GM12878 (cell line): ENCODE measurements around the gene ZBTB21. TPM values are rescaled to one million over a fixed set of nuclear protein-coding genes. Genes with fewer than 3 reads are reported as not detected.

ENCODE experiments used
- ATF2 ChIP-seq: IDR thresholded peaks from 2 replicates; pipeline ENCODE4 v1.6.1; 2012; ENCODE audit warnings: low read length, inconsistent platforms
- CBFB ChIP-seq: IDR thresholded peaks from 2 replicates; pipeline ENCODE4 v1.6.1; 2016; ENCODE audit warnings: antibody characterized with exemption, low read depth
- ESRRA ChIP-seq: IDR thresholded peaks from 2 replicates; pipeline ENCODE4 v1.6.1; 2012; ENCODE audit warnings: mild to moderate bottlenecking, low read length, improper control_type of control experiment
- HCFC1 ChIP-seq: fragments of 150-350 bp; IDR thresholded peaks from 2 replicates; pipeline ENCODE4 v1.6.1; 2014; ENCODE audit warnings: low read length
- IKZF1 ChIP-seq: fragments of 450-650 bp; conservative IDR thresholded peaks from 2 replicates; pipeline ENCODE4 v1.6.1; 2017; ENCODE audit warnings: antibody characterized with exemption, mild to moderate bottlenecking
- MTA3 ChIP-seq: IDR thresholded peaks from 2 replicates; pipeline ENCODE4 v1.6.1; 2012; ENCODE audit warnings: low read length, inconsistent platforms, borderline replicate concordance
- NBN ChIP-seq: fragments of 450-650 bp; IDR thresholded peaks from 2 replicates; pipeline ENCODE4 v1.6.1; 2016
- NKRF ChIP-seq: fragments of 450-650 bp; conservative IDR thresholded peaks from 2 replicates; pipeline ENCODE4 v1.6.1; 2017; ENCODE audit warnings: mild to moderate bottlenecking, moderate library complexity
- PAX5 ChIP-seq: IDR thresholded peaks from 2 replicates; pipeline ENCODE4 v1.6.1; 2011; ENCODE audit warnings: low read depth, low read length, borderline replicate concordance
- POLR2AphosphoS2 ChIP-seq: IDR thresholded peaks from 2 replicates; pipeline ENCODE4 v1.6.1; 2011; ENCODE audit warnings: low read depth, mild to moderate bottlenecking, low read length, improper control_type of control experiment, moderate library complexity
- RB1 ChIP-seq: fragments of 450-650 bp; formaldehyde crosslinking; IDR thresholded peaks from 2 replicates; pipeline ENCODE4 v1.6.1; 2017; ENCODE audit warnings: mild to moderate bottlenecking, borderline replicate concordance
- RBBP5 ChIP-seq: fragments of 200-600 bp; sonication (generic); conservative IDR thresholded peaks from 2 replicates; pipeline ENCODE4 v1.6.1; 2016
- SIN3A ChIP-seq: IDR thresholded peaks from 2 replicates; pipeline ENCODE4 v1.6.1; 2012; ENCODE audit warnings: low read depth, low read length, improper control_type of control experiment
- SREBF1 ChIP-seq: IDR thresholded peaks from 2 replicates; pipeline ENCODE4 v1.6.1; 2012; ENCODE audit warnings: mild to moderate bottlenecking, low read length
- STAT1 ChIP-seq: fragments of 450-650 bp; conservative IDR thresholded peaks from 2 replicates; pipeline ENCODE4 v1.6.1; 2014; ENCODE audit warnings: antibody characterized with exemption, mild to moderate bottlenecking
- ZBTB40 ChIP-seq: fragments of 450-650 bp; IDR thresholded peaks from 2 replicates; pipeline ENCODE4 v1.6.1; 2016; ENCODE audit warnings: mild to moderate bottlenecking, moderate library complexity, borderline replicate concordance
- ZNF217 ChIP-seq: fragments of 450-650 bp; IDR thresholded peaks from 2 replicates; pipeline ENCODE4 v1.6.1; 2017; ENCODE audit warnings: antibody characterized with exemption, mild to moderate bottlenecking
- ZNF24 ChIP-seq: fragments of 450-650 bp; IDR thresholded peaks from 2 replicates; pipeline ENCODE4 v1.6.1; 2017; ENCODE audit warnings: antibody characterized with exemption, mild to moderate bottlenecking
- ZNF687 ChIP-seq: fragments of 450-650 bp; IDR thresholded peaks from 2 replicates; pipeline ENCODE4 v1.6.1; 2017; ENCODE audit warnings: mild to moderate bottlenecking, moderate library complexity
- polyA plus RNA-seq, 11 experiments: library from polyadenylated mRNA; depleted of rRNA in 4 of 11; unstranded in 6 of 11; stranded (reverse) in 5 of 11; fragments of >200 nt; fragmentation: Nextera tagmentation in 4 of 11; fragmentation: Illumina TruSeq in 1 of 11; extraction: Ambion mirVana in 4 of 11; extraction: Trizol in 1 of 11; gene quantifications; 1 replicate in 1 of 11; 2 replicates in 10 of 11; pipeline versions ENCODE4 v1.2.1 to v1.2.3, GENCODE V29; 2011 to 2016; ENCODE audit warnings: inconsistent platforms in 2 of 11, missing spikeins in 2 of 11, low read depth in 1 of 11
- total RNA-seq, 4 experiments: library from RNA; depleted of rRNA in 3 of 4; stranded (reverse); fragments of >200 nt in 3 of 4; fragmentation: Illumina TruSeq in 1 of 4; extraction: Trizol in 1 of 4; gene quantifications; 2 replicates each; pipeline versions ENCODE4 v1.2.1 to v1.2.3, GENCODE V29; 2013 to 2021

ZBTB21 gene
- total and polyA plus RNA-seq, 10 of the 15 experiments (the other 5 are each of a cell fraction or from before 2014, with no cell fraction given), result 1.8 to 21.6 (median 10.6) TPM

GRCh38 chr21:41953831-41954653 lies 56.1 kb downstream of the ZBTB21 start, which contains the start of gene C2CD2 (continued):
- no peak for TF ChIP-seq ZBTB40
- TF ChIP-seq STAT1, result 0 out of 2 replicates have a peak, but pooled peaks have one; percentile 56
- TF ChIP-seq SIN3A, result peak; percentile 30; the same call in 1 of the 2 replicates
- no peak for TF ChIP-seq ZNF217
- no peak for TF ChIP-seq RBBP5
- TF ChIP-seq ESRRA, result no peak
- TF ChIP-seq PAX5, result no peak; the same call in 1 of the 2 replicates
- no peak for TF ChIP-seq HCFC1
- peak; percentile 96 for TF ChIP-seq ZNF687
- no peak; the same call in 1 of the 2 replicates for TF ChIP-seq NBN
- no peak for TF ChIP-seq MTA3
- TF ChIP-seq ZNF24, result peak; percentile 46; the same call in 1 of the 2 replicates
- TF ChIP-seq CBFB, result no peak
- TF ChIP-seq POLR2AphosphoS2, result 0 out of 2 replicates have a peak, but pooled peaks have one; percentile 18
- TF ChIP-seq ATF2, result no peak
- TF ChIP-seq RB1, result peak; percentile 63; the same call in 1 of the 2 replicates
- peak; percentile 34 for TF ChIP-seq NKRF
- peak; percentile 59; the same call in 1 of the 2 replicates for TF ChIP-seq IKZF1
- no peak for TF ChIP-seq SREBF1
